HepG2 (cell line): Measurements from ENCODE around the gene RBM8A. TPM values are rescaled to one million over a fixed set of nuclear protein-coding genes. Genes with fewer than 3 reads are reported as not detected.
A peak's percentile ranks its signal among the peaks of the same experiment; 100 is the strongest.

Experiments used
- CHD2 ChIP-seq: IDR thresholded peaks from 2 replicates; pipeline ENCODE4 v1.6.1; 2011; ENCODE audit warnings: low read depth, low read length, improper control_type of control experiment
- EZH2 ChIP-seq: conservative IDR thresholded peaks from 2 replicates; pipeline ENCODE4 v1.6.1; 2012; ENCODE audit warnings: mild to moderate bottlenecking, low read depth, low read length, moderate library complexity
- FOXK2 ChIP-seq: fragments of 450-650 bp; IDR thresholded peaks from 2 replicates; pipeline ENCODE4 v1.6.1; 2016
- HMG20A ChIP-seq: IDR thresholded peaks from 2 replicates; pipeline ENCODE4 v1.6.1; 2016; ENCODE audit warnings: borderline replicate concordance
- HOXD1 ChIP-seq: sonication (generic); formaldehyde crosslinking; IDR thresholded peaks from 2 replicates; pipeline ENCODE4 v1.5.0; 2020; ENCODE audit warnings: missing genetic modification reagents
- NR2F6 ChIP-seq, 2 experiments: IDR thresholded peaks; 2 replicates each; pipeline ENCODE4 v1.6.1; 2016; ENCODE audit warnings: antibody characterized with exemption in 1 of 2, mild to moderate bottlenecking in 1 of 2
- RCOR2 ChIP-seq: IDR thresholded peaks from 2 replicates; pipeline ENCODE4 v1.6.1; 2016; ENCODE audit warnings: missing biosample characterization, missing genetic modification reagents
- REL ChIP-seq: sonication (generic); formaldehyde crosslinking; conservative IDR thresholded peaks from 2 replicates; pipeline ENCODE4 v1.8.0; 2022; ENCODE audit warnings: mild to moderate bottlenecking, missing genetic modification reagents, moderate library complexity
- RORA ChIP-seq: sonication (generic); formaldehyde crosslinking; IDR thresholded peaks from 2 replicates; pipeline ENCODE4 v1.5.0; 2020; ENCODE audit warnings: mild to moderate bottlenecking, missing genetic modification reagents, moderate library complexity
- SKI ChIP-seq: fragments of 450-650 bp; IDR thresholded peaks from one replicate; pipeline ENCODE4 v1.6.1; 2018; ENCODE audit warnings: mild to moderate bottlenecking; ENCODE audit not compliant: partially characterized antibody
- SMAD3 ChIP-seq: sonication (generic); formaldehyde crosslinking; IDR thresholded peaks from 2 replicates; pipeline ENCODE4 v1.4.0; 2020; ENCODE audit warnings: missing genetic modification reagents
- SMARCC2 ChIP-seq: fragments of 450-650 bp; IDR thresholded peaks from 2 replicates; pipeline ENCODE4 v1.6.1; 2017; ENCODE audit warnings: antibody characterized with exemption, mild to moderate bottlenecking
- SPEN ChIP-seq: sonication (generic); formaldehyde crosslinking; IDR thresholded peaks from 2 replicates; pipeline ENCODE4 v1.5.1; 2020; ENCODE audit warnings: low read depth, mild to moderate bottlenecking, missing genetic modification reagents
- ZNF446 ChIP-seq: sonication (generic); formaldehyde crosslinking; IDR thresholded peaks from 2 replicates; pipeline ENCODE4 v1.5.0; 2020; ENCODE audit warnings: mild to moderate bottlenecking, missing genetic modification reagents
- ZNF451 ChIP-seq: sonication (generic); formaldehyde crosslinking; IDR thresholded peaks from 2 replicates; pipeline ENCODE4 v1.5.0; 2020; ENCODE audit warnings: mild to moderate bottlenecking, missing genetic modification reagents
- ZNF619 ChIP-seq: sonication (generic); formaldehyde crosslinking; IDR thresholded peaks from 2 replicates; pipeline ENCODE4 v1.4.0; 2020; ENCODE audit warnings: mild to moderate bottlenecking, missing genetic modification reagents
- ZNF629 ChIP-seq: sonication (generic); formaldehyde crosslinking; conservative IDR thresholded peaks from 2 replicates; pipeline ENCODE4 v1.5.0; 2020; ENCODE audit warnings: missing genetic modification reagents
- polyA plus RNA-seq, 8 experiments: library from polyadenylated mRNA; depleted of rRNA in 3 of 8; stranded (reverse) in 7 of 8; unstranded in 1 of 8; fragments of >200 nt; fragmentation: Illumina TruSeq in 4 of 8; extraction: Trizol in 4 of 8; gene quantifications; 2 replicates each; pipeline versions ENCODE4 v1.2.1 to v1.2.3, GENCODE V29; 2011 to 2016; ENCODE audit warnings: low read depth in 4 of 8, missing spikeins in 1 of 8, mixed read lengths in 1 of 8; ENCODE audit not compliant: insufficient read depth in 1 of 8
- total RNA-seq, 5 experiments: library from RNA; depleted of rRNA; stranded (reverse); fragments of >200 nt; fragmentation: Illumina TruSeq; extraction: Trizol; gene quantifications; 2 replicates each; pipeline ENCODE4 v1.2.3, GENCODE V29; 2016; ENCODE audit warnings: low read depth in 1 of 5
- TF ChIP-seq, protein P1 (sequence below): sonication (generic); formaldehyde crosslinking; conservative IDR thresholded peaks from 2 replicates; pipeline ENCODE4 v1.4.0; 2020; ENCODE audit warnings: mild to moderate bottlenecking, missing genetic modification reagents, moderate library complexity
- TF ChIP-seq, protein P2 (sequence below): sonication (generic); formaldehyde crosslinking; IDR thresholded peaks from 2 replicates; pipeline ENCODE4 v1.9.0; 2021; ENCODE audit warnings: mild to moderate bottlenecking, missing genetic modification reagents
- TF ChIP-seq, protein P3 (sequence below): sonication (generic); formaldehyde crosslinking; IDR thresholded peaks from 2 replicates; pipeline ENCODE4 v1.4.0; 2020; ENCODE audit warnings: missing genetic modification reagents, borderline replicate concordance

RBM8A gene
- total and polyA plus RNA-seq, 2 of the 13 experiments (the other 11 are each of a cell fraction or from before 2014, with no cell fraction given) = 106 to 162 TPM

DNA sequence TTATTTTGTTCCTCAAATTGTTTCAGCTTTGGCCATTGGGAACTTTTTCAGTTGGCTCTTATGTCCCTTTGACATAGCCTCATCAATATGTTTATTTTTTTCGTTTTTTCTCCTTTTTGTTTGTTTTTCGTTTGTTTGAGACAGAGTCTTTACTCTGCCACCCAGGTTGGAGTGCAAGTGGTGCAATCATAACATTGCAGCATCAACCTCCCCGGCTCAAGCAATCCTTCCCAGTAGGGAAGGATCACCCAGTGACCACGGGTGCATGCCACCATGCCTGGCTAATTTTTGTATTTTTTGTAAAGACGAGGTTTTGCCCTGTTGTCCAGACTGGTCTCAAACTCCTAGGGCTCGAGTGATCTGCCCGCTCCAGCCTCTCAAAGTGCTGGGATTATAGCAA is 45.3 kb upstream of the RBM8A start (continued):
- TF ChIP-seq, protein P1, sequence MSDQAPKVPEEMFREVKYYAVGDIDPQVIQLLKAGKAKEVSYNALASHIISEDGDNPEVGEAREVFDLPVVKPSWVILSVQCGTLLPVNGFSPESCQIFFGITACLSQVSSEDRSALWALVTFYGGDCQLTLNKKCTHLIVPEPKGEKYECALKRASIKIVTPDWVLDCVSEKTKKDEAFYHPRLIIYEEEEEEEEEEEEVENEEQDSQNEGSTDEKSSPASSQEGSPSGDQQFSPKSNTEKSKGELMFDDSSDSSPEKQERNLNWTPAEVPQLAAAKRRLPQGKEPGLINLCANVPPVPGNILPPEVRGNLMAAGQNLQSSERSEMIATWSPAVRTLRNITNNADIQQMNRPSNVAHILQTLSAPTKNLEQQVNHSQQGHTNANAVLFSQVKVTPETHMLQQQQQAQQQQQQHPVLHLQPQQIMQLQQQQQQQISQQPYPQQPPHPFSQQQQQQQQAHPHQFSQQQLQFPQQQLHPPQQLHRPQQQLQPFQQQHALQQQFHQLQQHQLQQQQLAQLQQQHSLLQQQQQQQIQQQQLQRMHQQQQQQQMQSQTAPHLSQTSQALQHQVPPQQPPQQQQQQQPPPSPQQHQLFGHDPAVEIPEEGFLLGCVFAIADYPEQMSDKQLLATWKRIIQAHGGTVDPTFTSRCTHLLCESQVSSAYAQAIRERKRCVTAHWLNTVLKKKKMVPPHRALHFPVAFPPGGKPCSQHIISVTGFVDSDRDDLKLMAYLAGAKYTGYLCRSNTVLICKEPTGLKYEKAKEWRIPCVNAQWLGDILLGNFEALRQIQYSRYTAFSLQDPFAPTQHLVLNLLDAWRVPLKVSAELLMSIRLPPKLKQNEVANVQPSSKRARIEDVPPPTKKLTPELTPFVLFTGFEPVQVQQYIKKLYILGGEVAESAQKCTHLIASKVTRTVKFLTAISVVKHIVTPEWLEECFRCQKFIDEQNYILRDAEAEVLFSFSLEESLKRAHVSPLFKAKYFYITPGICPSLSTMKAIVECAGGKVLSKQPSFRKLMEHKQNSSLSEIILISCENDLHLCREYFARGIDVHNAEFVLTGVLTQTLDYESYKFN = peak; percentile 65
- TF ChIP-seq NR2F6 (IDR thresholded peaks at IDR 0.05) (no peak), NR2F6 (CRISPR knock-in tag; IDR thresholded peaks at IDR 0.05) (0 out of 2 replicates have a peak, but pooled peaks have one; percentile 22), CHD2 (no peak), ZNF451 (CRISPR knock-in tag) (no peak), RORA (CRISPR knock-in tag) (no peak), HOXD1 (CRISPR knock-in tag) (0 out of 2 replicates have a peak, but pooled peaks have one; percentile 40), RCOR2 (CRISPR knock-in tag) (peak; percentile 53; the same call in 1 of the 2 replicates), HMG20A (CRISPR knock-in tag) (peak; percentile 57), FOXK2 (0 out of 2 replicates have a peak, but pooled peaks have one; percentile 9), EZH2 (no peak), SMARCC2 (no peak), REL (CRISPR knock-in tag) (no peak), ZNF629 (no peak), ZNF446 (CRISPR knock-in tag) (no peak), SKI (no peak), SMAD3 (CRISPR knock-in tag) (peak; percentile 93), ZNF619 (CRISPR knock-in tag) (no peak), SPEN (CRISPR knock-in tag) (no peak)
- TF ChIP-seq, protein P2, sequence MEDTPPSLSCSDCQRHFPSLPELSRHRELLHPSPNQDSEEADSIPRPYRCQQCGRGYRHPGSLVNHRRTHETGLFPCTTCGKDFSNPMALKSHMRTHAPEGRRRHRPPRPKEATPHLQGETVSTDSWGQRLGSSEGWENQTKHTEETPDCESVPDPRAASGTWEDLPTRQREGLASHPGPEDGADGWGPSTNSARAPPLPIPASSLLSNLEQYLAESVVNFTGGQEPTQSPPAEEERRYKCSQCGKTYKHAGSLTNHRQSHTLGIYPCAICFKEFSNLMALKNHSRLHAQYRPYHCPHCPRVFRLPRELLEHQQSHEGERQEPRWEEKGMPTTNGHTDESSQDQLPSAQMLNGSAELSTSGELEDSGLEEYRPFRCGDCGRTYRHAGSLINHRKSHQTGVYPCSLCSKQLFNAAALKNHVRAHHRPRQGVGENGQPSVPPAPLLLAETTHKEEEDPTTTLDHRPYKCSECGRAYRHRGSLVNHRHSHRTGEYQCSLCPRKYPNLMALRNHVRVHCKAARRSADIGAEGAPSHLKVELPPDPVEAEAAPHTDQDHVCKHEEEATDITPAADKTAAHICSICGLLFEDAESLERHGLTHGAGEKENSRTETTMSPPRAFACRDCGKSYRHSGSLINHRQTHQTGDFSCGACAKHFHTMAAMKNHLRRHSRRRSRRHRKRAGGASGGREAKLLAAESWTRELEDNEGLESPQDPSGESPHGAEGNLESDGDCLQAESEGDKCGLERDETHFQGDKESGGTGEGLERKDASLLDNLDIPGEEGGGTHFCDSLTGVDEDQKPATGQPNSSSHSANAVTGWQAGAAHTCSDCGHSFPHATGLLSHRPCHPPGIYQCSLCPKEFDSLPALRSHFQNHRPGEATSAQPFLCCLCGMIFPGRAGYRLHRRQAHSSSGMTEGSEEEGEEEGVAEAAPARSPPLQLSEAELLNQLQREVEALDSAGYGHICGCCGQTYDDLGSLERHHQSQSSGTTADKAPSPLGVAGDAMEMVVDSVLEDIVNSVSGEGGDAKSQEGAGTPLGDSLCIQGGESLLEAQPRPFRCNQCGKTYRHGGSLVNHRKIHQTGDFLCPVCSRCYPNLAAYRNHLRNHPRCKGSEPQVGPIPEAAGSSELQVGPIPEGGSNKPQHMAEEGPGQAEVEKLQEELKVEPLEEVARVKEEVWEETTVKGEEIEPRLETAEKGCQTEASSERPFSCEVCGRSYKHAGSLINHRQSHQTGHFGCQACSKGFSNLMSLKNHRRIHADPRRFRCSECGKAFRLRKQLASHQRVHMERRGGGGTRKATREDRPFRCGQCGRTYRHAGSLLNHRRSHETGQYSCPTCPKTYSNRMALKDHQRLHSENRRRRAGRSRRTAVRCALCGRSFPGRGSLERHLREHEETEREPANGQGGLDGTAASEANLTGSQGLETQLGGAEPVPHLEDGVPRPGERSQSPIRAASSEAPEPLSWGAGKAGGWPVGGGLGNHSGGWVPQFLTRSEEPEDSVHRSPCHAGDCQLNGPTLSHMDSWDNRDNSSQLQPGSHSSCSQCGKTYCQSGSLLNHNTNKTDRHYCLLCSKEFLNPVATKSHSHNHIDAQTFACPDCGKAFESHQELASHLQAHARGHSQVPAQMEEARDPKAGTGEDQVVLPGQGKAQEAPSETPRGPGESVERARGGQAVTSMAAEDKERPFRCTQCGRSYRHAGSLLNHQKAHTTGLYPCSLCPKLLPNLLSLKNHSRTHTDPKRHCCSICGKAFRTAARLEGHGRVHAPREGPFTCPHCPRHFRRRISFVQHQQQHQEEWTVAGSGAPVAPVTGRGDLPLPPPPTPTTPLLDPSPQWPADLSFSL (CRISPR knock-in tag) = no peak
- TF ChIP-seq, protein P3, sequence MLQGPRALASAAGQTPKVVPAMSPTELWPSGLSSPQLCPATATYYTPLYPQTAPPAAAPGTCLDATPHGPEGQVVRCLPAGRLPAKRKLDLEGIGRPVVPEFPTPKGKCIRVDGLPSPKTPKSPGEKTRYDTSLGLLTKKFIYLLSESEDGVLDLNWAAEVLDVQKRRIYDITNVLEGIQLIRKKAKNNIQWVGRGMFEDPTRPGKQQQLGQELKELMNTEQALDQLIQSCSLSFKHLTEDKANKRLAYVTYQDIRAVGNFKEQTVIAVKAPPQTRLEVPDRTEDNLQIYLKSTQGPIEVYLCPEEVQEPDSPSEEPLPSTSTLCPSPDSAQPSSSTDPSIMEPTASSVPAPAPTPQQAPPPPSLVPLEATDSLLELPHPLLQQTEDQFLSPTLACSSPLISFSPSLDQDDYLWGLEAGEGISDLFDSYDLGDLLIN (CRISPR knock-in tag) = no peak
